CD4-positive, CD25-positive, alpha-beta regulatory T cell (primary cell): ENCODE results near the gene BTG2. TPM values are rescaled to one million over a fixed set of nuclear protein-coding genes. Genes with fewer than 3 reads are reported as not detected.
"Not testable (repeated sequence)": the region's sequence is repeated elsewhere in the genome, so short reads cannot be mapped to it uniquely, and the experiment has no call there.

Source experiments
- ATAC-seq, 2 donors: fragments of 150-1000 bp; cut with Tn5 transposase; one replicate each; pipeline ENCODE4 v1.10.0; 2021; ENCODE audit warnings: low read depth in 2 of 2, moderate number of reproducible peaks in 2 of 2, moderate library complexity in 1 of 2
- DNase-seq, 3 donors: peaks; one replicate each; pipeline versions ENCODE4 v3.0.0 to v3.0.0-alpha.2; 2012 to 2022; ENCODE audit warnings: mixed read lengths in 1 of 3
- H3K27ac ChIP-seq: one replicate; pipeline ENCODE4 v1.7.0; 2013; ENCODE audit warnings: mild to moderate bottlenecking, low read length; ENCODE audit not compliant: insufficient read depth, poor library complexity, severe bottlenecking
- H3K27me3 ChIP-seq: one replicate; pipeline ENCODE4 v1.7.0; 2013; ENCODE audit warnings: low read length; ENCODE audit not compliant: control insufficient read depth, insufficient read depth
- H3K36me3 ChIP-seq: one replicate; pipeline ENCODE4 v1.7.0; 2013; ENCODE audit warnings: mild to moderate bottlenecking, low read length, moderate library complexity; ENCODE audit not compliant: control insufficient read depth, insufficient read depth
- H3K4me1 ChIP-seq: 2 replicates; pipeline ENCODE4 v1.7.0; 2013; ENCODE audit warnings: mild to moderate bottlenecking, low read length; ENCODE audit not compliant: insufficient read depth, control insufficient read depth, poor library complexity, severe bottlenecking
- H3K4me3 ChIP-seq: one replicate; pipeline ENCODE4 v1.7.0; 2013; ENCODE audit warnings: low read depth, mild to moderate bottlenecking, low read length, moderate library complexity
- H3K9me3 ChIP-seq, 2 experiments: 1 replicate in 1 of 2; 2 replicates in 1 of 2; pipeline ENCODE4 v1.7.0; 2013; ENCODE audit warnings: low read length in 2 of 2, mild to moderate bottlenecking in 1 of 2, moderate library complexity in 1 of 2; ENCODE audit not compliant: control insufficient read depth in 2 of 2
- H3K27ac Mint-ChIP-seq, 3 donors: one replicate each; pipeline ENCODE4 v1.8.0; 2020 to 2022; ENCODE audit warnings: mild to moderate bottlenecking in 3 of 3, mixed read lengths in 3 of 3, moderate library complexity in 2 of 3
- H3K27me3 Mint-ChIP-seq: one replicate; pipeline ENCODE4 v1.8.0; 2022; ENCODE audit warnings: mild to moderate bottlenecking, mixed read lengths
- H3K36me3 Mint-ChIP-seq: one replicate; pipeline ENCODE4 v1.8.0; 2020; ENCODE audit warnings: mixed read lengths
- H3K4me1 Mint-ChIP-seq, 4 donors: one replicate each; pipeline ENCODE4 v1.8.0; 2020 to 2022; ENCODE audit warnings: mixed read lengths in 4 of 4, mild to moderate bottlenecking in 1 of 4
- H3K4me3 Mint-ChIP-seq, 4 donors: one replicate each; pipeline ENCODE4 v1.8.0; 2020 to 2022; ENCODE audit warnings: mild to moderate bottlenecking in 4 of 4, mixed read lengths in 4 of 4, moderate library complexity in 3 of 4
- H3K9me3 Mint-ChIP-seq, 7 donors: one replicate each; pipeline ENCODE4 v1.8.0; 2020 to 2022; ENCODE audit warnings: mixed read lengths in 7 of 7, mild to moderate bottlenecking in 3 of 7, moderate library complexity in 2 of 7
- polyA plus RNA-seq, 4 donors: library from polyadenylated mRNA; unstranded; fragments of 300-500 nt; fragmentation: Illumina TruSeq; gene quantifications; one replicate each; pipeline ENCODE4 v1.2.3, GENCODE V29; 2021
- total RNA-seq: library from RNA; stranded (reverse); gene quantifications from one replicate; pipeline ENCODE4 v1.2.3, GENCODE V29; 2022

The BTG2 gene
- total and polyA plus RNA-seq, 5 donors from 2014 or later = 153 to 1,002 (median 168) TPM

DNA sequence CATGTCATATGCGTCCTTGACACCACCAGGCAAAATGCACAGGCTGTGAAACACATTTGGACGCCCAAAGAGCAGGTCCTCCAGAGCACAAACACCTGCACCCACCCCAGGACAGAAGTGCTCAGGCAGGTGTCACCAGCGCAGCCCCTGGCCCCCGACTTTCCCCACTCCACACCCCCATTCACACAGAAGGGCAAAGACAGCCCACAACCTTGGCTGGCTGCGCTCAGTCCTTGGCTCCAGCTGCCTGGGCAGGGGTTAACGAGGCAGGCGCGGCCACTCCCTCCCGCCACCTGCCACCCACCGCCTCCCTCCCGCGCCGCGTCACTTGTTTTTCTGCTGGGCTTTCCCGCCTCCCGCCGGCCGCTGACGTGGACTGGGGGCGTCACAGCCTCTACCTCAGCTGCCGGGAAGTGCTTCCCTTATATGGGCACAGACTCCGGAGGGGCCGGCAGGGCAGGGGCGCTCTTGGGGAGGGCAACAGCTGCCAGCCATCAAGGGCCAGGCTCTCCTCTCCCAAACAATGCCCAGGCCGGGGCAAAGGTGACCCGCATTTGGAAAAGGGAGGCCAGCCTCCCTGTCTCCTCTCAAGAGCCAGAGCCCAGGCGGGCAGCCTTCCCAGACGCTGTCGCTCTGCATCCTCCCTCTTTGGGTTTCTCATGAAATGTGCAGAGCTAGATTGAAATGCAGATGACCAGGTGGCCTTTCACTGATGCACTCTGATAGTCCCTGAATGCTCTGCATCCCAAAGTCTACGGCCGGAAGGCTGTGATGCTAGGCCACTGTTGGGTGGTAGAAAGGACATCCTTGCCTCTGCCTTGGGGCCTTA is 14.8 kb upstream of the BTG2 start:
- H3K9me3 ChIP-seq = no peaks in the 10 kb centered on the region
- Mint-ChIP-seq H3K4me1 (peaks cover 7 to 86% (median 59%) of the 10 kb centered on the region in 4 donors), H3K36me3 (no peaks in the 10 kb centered on the region), H3K27ac (peak overlapping the region; percentile 99 to 100 (median 100)), H3K9me3 (peaks cover 0 to 2% (median 0%) of the 10 kb centered on the region in 7 donors), H3K27me3 (peaks cover 6% of the 10 kb centered on the region), H3K4me3 (peak overlapping the region; percentile 79 to 94 (median 87))
- peak overlapping the region; percentile 100 for H3K27ac ChIP-seq
- H3K4me3 ChIP-seq = peak overlapping the region; percentile 80
- no peaks in the 10 kb centered on the region for H3K36me3 ChIP-seq
- peaks cover 60% of the 10 kb centered on the region for H3K4me1 ChIP-seq
- ATAC-seq = peak; percentile 66 to 70
- no peaks in the 10 kb centered on the region for H3K27me3 ChIP-seq
- DNase-seq = peak; percentile 97

DNA sequence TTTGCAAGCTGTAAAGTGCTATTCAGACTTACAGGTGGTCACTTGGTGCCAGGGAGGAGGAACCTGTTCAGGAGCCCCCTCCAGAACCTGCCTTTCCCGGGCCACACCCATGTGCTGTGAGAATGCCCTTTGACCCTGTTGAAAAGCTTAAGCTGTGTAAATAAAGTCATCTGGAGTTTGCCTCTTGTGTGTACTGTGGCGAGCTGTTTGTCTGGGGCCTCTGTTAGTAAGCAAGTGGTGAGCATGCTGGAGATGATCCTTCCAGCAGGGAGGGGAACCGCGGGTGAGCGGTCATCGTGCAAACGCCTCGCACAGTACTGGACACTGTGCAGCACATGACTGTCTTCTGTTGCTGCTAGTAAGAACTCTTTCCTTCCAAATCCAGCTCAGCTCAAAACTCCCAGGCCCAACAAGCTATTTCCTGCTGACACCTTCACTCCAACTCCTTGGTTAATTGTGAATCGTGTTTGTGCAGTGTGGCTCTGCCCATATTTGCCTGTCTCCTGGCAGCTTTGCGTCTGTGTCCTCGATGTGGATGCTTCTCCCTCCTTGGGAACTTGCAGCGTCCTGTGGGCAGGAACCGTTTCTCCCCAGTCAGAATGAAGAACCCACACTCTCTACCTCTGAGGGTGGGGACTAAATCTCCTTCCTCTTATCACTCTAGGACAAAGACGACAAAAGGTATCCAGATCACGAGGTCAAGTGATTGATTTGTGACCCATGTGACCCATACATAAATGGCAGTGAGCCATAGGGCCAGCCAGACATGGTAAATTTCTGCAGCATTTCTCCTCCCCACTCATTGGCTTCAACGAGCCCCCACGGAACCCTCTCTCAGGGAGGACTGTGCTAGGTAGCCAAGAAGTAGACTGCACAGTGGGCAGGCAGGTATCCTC is 13.9 kb upstream of the BTG2 start:
- H3K27ac Mint-ChIP-seq = peak overlapping the region; percentile 99 to 100 (median 100)
- Histone ChIP-seq H3K27ac (peak overlapping the region; percentile 100), H3K27me3 (no peaks in the 10 kb centered on the region), H3K4me1 (peaks cover 51% of the 10 kb centered on the region), H3K4me3 (peak overlapping the region; percentile 58), H3K36me3 (no peaks in the 10 kb centered on the region), H3K9me3 (no peaks in the 10 kb centered on the region)
- ATAC-seq = no peak
- H3K9me3 Mint-ChIP-seq = peaks cover 0 to 2% (median 0%) of the 10 kb centered on the region in 7 donors
- no peaks in the 10 kb centered on the region for H3K36me3 Mint-ChIP-seq
- peaks cover 6 to 87% (median 57%) of the 10 kb centered on the region in 4 donors for H3K4me1 Mint-ChIP-seq
- H3K4me3 Mint-ChIP-seq = peak overlapping the region in 3 of 4 donors; percentile 79 to 87 (median 87)
- peaks cover 6% of the 10 kb centered on the region for H3K27me3 Mint-ChIP-seq
- no peak for DNase-seq

DNA sequence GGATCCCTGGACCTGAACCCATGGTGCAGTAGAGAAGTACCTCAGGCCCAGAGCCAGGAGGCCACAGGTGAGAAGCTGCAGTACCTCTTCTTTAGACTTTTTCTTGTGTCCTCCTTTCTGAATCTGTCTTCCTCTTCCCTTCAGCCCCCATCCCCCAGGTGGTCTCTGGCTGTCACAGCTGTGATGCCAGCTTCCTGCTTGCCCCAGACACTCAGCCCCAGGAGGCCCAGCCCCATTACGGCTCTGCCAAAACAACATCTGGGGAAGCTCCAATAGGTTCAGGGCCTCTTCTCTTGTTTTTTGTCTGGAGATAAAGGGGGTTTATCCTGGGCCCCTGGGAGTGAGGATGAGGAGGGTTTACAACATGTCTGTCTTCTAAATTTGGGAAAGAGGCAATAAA is 9.5 kb upstream of the BTG2 start:
- H3K4me3 Mint-ChIP-seq = no peak overlapping the region
- H3K4me1 Mint-ChIP-seq = peaks cover 13 to 76% (median 40%) of the 10 kb centered on the region in 4 donors
- Histone ChIP-seq H3K4me3 (no peak overlapping the region), H3K27ac (no peak overlapping the region), H3K9me3 (no peaks in the 10 kb centered on the region), H3K4me1 (peaks cover 19% of the 10 kb centered on the region), H3K36me3 (no peaks in the 10 kb centered on the region), H3K27me3 (no peaks in the 10 kb centered on the region)
- H3K9me3 Mint-ChIP-seq = no peaks in the 10 kb centered on the region
- peak overlapping the region in 2 of 3 donors; percentile 24 to 72 for H3K27ac Mint-ChIP-seq
- DNase-seq (no peak), ATAC-seq (no peak)
- no peaks in the 10 kb centered on the region for H3K27me3 Mint-ChIP-seq
- H3K36me3 Mint-ChIP-seq = no peaks in the 10 kb centered on the region

DNA sequence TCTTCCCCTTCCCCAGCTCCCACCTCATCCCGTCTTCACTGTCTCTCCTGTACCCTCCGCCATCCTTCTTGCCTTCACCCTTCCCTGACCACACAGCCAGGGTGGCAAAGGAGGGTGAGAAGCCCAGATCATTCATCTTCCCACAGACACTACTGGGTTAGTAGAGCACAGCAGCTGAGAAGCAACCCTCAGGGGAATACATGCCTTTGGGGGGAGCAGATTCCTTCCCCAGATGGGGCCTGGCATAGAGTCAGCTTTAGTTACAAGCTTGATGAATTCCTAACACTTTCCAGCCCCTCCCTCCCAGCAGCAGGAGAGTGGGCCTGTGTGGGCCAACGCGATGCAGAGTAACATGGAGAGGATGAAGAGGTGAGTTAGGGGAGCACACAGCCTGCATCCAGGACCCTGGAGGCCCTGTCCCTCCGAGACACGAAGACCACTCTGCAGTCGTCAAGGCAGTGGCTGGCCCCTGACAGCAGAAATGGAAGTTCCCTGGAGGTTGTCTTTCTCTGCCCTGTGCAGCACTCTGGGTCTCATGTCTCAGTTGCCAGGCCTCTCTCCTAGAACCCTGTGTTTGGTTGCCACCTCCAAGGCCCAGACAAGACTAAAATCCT is 8.8 kb upstream of the BTG2 start:
- Mint-ChIP-seq H3K9me3 (no peaks in the 10 kb centered on the region), H3K4me3 (peak overlapping the region in 1 of 4 donors; percentile 49), H3K4me1 (peaks cover 14 to 73% (median 38%) of the 10 kb centered on the region in 4 donors), H3K36me3 (no peaks in the 10 kb centered on the region), H3K27me3 (no peaks in the 10 kb centered on the region), H3K27ac (peak overlapping the region; percentile 67 to 87 (median 72))
- DNase-seq (no peak), ATAC-seq (no peak)
- no peak overlapping the region for H3K27ac ChIP-seq
- no peaks in the 10 kb centered on the region for H3K36me3 ChIP-seq
- H3K9me3 ChIP-seq = no peaks in the 10 kb centered on the region
- no peaks in the 10 kb centered on the region for H3K27me3 ChIP-seq
- H3K4me1 ChIP-seq = peaks cover 11% of the 10 kb centered on the region
- no peak overlapping the region for H3K4me3 ChIP-seq

DNA sequence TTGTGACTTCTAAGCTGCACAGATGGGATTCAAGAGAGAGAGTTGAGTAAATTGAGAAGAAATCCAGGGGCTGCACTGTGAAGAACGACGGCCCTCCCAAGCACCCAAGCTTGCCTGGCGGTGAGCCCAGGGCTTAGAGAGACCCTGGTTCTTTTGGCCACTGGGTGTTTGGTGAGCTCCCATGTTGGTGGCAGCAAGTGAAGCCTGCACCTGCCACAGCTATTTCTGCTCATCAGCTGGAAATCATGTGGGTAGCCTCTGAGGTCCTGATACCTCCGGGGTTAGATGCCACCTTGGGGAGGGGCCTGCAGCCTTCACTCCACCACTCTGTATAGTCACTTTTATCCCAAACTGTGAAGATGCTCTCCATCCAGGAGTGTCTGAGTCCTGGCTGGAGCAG is 6.2 kb upstream of the BTG2 start:
- no peaks in the 10 kb centered on the region for H3K27me3 ChIP-seq
- no peak for DNase-seq
- Mint-ChIP-seq H3K9me3 (no peaks in the 10 kb centered on the region), H3K27me3 (no peaks in the 10 kb centered on the region), H3K4me3 (no peak overlapping the region), H3K36me3 (no peaks in the 10 kb centered on the region), H3K27ac (peak overlapping the region; percentile 67 to 70 (median 68)), H3K4me1 (peaks cover 18 to 74% (median 44%) of the 10 kb centered on the region in 4 donors)
- no peaks in the 10 kb centered on the region for H3K36me3 ChIP-seq
- H3K9me3 ChIP-seq = no peaks in the 10 kb centered on the region
- no peak overlapping the region for H3K27ac ChIP-seq
- H3K4me3 ChIP-seq = no peak overlapping the region
- H3K4me1 ChIP-seq = peaks cover 13% of the 10 kb centered on the region
- ATAC-seq = peak; percentile 35 to 62

DNA sequence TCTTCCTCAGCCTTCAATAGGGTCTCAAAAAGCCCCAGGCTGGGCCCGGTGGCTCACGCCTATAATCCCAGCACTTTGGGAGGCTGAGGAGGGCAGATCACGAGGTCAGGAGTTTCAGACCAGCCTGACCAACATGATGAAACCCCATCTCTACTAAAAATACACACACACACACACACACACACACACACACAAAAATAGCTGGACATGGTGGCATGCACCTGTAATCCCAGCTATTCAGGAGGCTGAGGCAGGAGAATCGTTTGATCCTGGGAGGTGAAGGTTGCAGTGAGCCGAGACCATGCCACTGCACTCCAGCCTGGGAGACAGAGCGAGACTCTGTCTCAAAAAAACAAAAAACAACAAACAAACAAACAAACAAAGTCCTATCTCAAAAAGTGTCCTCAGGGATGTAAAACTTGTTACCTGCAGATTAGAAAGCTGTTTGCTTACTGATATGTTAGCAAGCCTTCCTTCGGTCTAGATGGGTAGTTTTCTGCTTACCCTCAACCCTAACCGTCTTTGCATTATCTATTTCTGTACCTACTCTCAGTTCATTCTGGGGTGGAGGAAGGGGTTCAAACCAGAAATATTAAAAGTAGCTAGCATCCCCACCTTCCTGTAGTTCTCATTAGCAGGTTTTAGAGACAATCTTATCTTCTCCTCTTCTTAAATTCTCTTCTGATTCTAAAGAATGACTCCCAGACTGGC is 5.4 kb upstream of the BTG2 start:
- not testable (repeated sequence) for H3K27ac ChIP-seq, DNase-seq, H3K36me3 Mint-ChIP-seq, ATAC-seq, H3K4me3 ChIP-seq, H3K36me3 ChIP-seq, H3K9me3 ChIP-seq, H3K9me3 Mint-ChIP-seq, H3K27me3 ChIP-seq, H3K27me3 Mint-ChIP-seq
- peak overlapping the region; percentile 51 to 76 (median 67) for H3K27ac Mint-ChIP-seq
- H3K4me1 Mint-ChIP-seq = peaks cover 18 to 77% (median 47%) of the 10 kb centered on the region in 4 donors
- H3K4me1 ChIP-seq = peaks cover 20% of the 10 kb centered on the region
- peak overlapping the region in 1 of 4 donors; percentile 73 for H3K4me3 Mint-ChIP-seq
